Measurements from ENCODE around the gene ANXA6. TPM values are rescaled to one million over a fixed set of nuclear protein-coding genes. Genes with fewer than 3 reads are reported as not detected.

The ANXA6 gene
- total and polyA plus RNA-seq, 9 of the 15 experiments (the other 6 are each of a cell fraction or from before 2014, with no cell fraction given): 0.70 to 13.2 (median 8.3) TPM

DNA sequence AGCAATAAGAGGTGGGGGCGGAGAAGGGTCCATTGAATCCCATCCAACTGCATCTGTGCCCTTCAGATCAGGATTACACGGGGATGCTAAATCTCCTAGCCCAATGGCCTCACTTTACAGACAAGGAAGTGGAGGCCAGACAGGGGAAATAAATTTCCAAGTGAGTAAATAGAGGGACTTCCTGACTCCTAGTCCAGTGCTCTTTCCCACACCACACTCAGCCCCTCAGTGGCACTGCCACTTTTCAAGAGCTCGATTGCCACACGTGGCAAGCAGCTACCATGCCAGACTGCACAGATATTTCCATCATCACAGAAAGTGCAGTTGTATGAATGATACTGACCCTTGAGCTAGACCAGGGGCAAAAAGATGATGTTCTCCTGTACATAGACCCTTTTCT is 68.6 kb downstream of the ANXA6 start (continued):
- TF ChIP-seq, protein P1, sequence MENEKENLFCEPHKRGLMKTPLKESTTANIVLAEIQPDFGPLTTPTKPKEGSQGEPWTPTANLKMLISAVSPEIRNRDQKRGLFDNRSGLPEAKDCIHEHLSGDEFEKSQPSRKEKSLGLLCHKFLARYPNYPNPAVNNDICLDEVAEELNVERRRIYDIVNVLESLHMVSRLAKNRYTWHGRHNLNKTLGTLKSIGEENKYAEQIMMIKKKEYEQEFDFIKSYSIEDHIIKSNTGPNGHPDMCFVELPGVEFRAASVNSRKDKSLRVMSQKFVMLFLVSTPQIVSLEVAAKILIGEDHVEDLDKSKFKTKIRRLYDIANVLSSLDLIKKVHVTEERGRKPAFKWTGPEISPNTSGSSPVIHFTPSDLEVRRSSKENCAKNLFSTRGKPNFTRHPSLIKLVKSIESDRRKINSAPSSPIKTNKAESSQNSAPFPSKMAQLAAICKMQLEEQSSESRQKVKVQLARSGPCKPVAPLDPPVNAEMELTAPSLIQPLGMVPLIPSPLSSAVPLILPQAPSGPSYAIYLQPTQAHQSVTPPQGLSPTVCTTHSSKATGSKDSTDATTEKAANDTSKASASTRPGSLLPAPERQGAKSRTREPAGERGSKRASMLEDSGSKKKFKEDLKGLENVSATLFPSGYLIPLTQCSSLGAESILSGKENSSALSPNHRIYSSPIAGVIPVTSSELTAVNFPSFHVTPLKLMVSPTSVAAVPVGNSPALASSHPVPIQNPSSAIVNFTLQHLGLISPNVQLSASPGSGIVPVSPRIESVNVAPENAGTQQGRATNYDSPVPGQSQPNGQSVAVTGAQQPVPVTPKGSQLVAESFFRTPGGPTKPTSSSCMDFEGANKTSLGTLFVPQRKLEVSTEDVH (IDR thresholded peaks at IDR 0.05; ENCODE audit: low read depth, partially characterized antibody): no peak
- TF ChIP-seq SETDB1 (IDR thresholded peaks at IDR 0.05; ENCODE audit: low read length): no peak
- no peak for TF ChIP-seq GATA2 (CRISPR knock-in tag; IDR thresholded peaks at IDR 0.05)
- no peak for TF ChIP-seq CREM (IDR thresholded peaks at IDR 0.05; ENCODE audit: low read depth)
- TF ChIP-seq, protein P2, sequence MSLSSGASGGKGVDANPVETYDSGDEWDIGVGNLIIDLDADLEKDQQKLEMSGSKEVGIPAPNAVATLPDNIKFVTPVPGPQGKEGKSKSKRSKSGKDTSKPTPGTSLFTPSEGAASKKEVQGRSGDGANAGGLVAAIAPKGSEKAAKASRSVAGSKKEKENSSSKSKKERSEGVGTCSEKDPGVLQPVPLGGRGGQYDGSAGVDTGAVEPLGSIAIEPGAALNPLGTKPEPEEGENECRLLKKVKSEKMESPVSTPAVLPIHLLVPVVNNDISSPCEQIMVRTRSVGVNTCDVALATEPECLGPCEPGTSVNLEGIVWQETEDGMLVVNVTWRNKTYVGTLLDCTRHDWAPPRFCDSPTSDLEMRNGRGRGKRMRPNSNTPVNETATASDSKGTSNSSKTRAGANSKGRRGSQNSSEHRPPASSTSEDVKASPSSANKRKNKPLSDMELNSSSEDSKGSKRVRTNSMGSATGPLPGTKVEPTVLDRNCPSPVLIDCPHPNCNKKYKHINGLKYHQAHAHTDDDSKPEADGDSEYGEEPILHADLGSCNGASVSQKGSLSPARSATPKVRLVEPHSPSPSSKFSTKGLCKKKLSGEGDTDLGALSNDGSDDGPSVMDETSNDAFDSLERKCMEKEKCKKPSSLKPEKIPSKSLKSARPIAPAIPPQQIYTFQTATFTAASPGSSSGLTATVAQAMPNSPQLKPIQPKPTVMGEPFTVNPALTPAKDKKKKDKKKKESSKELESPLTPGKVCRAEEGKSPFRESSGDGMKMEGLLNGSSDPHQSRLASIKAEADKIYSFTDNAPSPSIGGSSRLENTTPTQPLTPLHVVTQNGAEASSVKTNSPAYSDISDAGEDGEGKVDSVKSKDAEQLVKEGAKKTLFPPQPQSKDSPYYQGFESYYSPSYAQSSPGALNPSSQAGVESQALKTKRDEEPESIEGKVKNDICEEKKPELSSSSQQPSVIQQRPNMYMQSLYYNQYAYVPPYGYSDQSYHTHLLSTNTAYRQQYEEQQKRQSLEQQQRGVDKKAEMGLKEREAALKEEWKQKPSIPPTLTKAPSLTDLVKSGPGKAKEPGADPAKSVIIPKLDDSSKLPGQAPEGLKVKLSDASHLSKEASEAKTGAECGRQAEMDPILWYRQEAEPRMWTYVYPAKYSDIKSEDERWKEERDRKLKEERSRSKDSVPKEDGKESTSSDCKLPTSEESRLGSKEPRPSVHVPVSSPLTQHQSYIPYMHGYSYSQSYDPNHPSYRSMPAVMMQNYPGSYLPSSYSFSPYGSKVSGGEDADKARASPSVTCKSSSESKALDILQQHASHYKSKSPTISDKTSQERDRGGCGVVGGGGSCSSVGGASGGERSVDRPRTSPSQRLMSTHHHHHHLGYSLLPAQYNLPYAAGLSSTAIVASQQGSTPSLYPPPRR (CRISPR knock-in tag; IDR thresholded peaks at IDR 0.05; ENCODE audit: borderline replicate concordance): no peak
- TF ChIP-seq HSF4 (CRISPR knock-in tag; IDR thresholded peaks at IDR 0.05; ENCODE audit: borderline replicate concordance): no peak
